IgD-negative memory B cell (primary cell): ENCODE results near the gene GLYATL1. TPM values are rescaled to one million over a fixed set of nuclear protein-coding genes. Genes with fewer than 3 reads are reported as not detected.
A peak's percentile ranks its signal among the peaks of the same experiment; 100 is the strongest.
"Not testable (repeated sequence)": the region's sequence is repeated elsewhere in the genome, so short reads cannot be mapped to it uniquely, and the experiment has no call there.

Source experiments
- H3K27ac Mint-ChIP-seq, 3 donors: one replicate each; pipeline ENCODE4 v1.8.0; 2020 to 2022; ENCODE audit warnings: mild to moderate bottlenecking in 3 of 3, mixed read lengths in 3 of 3, moderate library complexity in 1 of 3
- H3K27me3 Mint-ChIP-seq: one replicate; pipeline ENCODE4 v1.8.0; 2021; ENCODE audit warnings: mixed read lengths
- H3K36me3 Mint-ChIP-seq: one replicate; pipeline ENCODE4 v1.8.0; 2020; ENCODE audit warnings: mild to moderate bottlenecking, mixed read lengths
- H3K4me1 Mint-ChIP-seq, 3 donors: one replicate each; pipeline ENCODE4 v1.8.0; 2020 to 2022; ENCODE audit warnings: mixed read lengths in 3 of 3, mild to moderate bottlenecking in 1 of 3
- H3K4me3 Mint-ChIP-seq, 4 donors: one replicate each; pipeline ENCODE4 v1.8.0; 2020 to 2022; ENCODE audit warnings: mild to moderate bottlenecking in 4 of 4, mixed read lengths in 4 of 4, moderate library complexity in 3 of 4
- H3K9me3 Mint-ChIP-seq, 3 donors: one replicate each; pipeline ENCODE4 v1.8.0; 2020 to 2021; ENCODE audit warnings: mixed read lengths in 3 of 3, mild to moderate bottlenecking in 1 of 3
- polyA plus RNA-seq: library from polyadenylated mRNA; unstranded; fragments of 300-500 nt; fragmentation: Illumina TruSeq; gene quantifications from one replicate; pipeline ENCODE4 v1.2.3, GENCODE V29; 2021

Gene GLYATL1
- polyA plus RNA-seq, 1 donor from 2014 or later: not detected

DNA sequence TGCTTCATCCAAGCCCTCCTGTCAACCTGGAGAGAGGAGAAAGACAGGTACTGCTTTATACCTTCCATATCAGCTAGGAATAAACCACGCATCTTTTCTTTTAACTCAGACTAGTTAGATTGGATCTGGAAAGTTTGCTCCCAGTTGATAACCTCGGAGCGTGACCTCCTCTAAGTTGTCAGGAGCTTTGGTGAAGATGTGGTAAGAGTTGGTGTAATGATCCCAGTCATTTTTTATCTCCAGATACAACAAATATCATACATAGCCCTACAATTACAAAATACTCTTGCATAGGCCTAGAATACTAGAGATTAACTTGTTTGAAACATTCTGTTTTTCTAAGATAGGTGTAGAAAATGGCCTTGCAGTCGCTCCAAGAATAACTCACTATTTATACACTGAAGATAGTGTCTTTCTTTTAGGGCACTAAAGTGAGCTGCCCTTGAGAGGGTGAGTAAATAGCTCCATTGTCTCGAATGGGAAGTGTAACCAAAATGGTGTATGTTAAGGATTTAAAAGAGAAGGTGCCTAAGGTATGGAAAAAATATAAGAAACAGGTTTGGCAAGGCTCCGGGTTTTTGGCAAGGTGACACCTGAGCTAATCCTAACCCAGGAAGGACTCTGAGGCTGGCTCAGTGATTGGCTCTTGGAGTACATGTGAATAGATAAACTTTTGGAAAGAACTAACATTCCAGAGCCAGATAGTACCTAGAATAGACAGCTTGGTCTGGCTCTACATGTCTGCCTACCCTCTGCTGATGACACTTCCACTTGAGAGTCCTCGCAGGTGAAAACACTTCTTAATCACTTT is 59.4 kb downstream of the GLYATL1 start:
- peak overlapping the region in 1 of 3 donors; percentile 82 for H3K27ac Mint-ChIP-seq
- H3K9me3 Mint-ChIP-seq: no peaks in the 10 kb centered on the region
- H3K4me1 Mint-ChIP-seq: peaks cover 6 to 14% (median 10%) of the 10 kb centered on the region in 3 donors
- H3K27me3 Mint-ChIP-seq: peaks cover 1% of the 10 kb centered on the region
- H3K4me3 Mint-ChIP-seq: peak overlapping the region in 1 of 4 donors; percentile 69
- peaks cover 6% of the 10 kb centered on the region for H3K36me3 Mint-ChIP-seq

GRCh38 chr11:58999291-58999680 is 60.0 kb downstream of the GLYATL1 start:
- H3K9me3 Mint-ChIP-seq: no peaks in the 10 kb centered on the region
- peak overlapping the region in 2 of 3 donors; percentile 0 to 40 for H3K27ac Mint-ChIP-seq
- peak overlapping the region in 1 of 4 donors; percentile 69 for H3K4me3 Mint-ChIP-seq
- peaks cover 6% of the 10 kb centered on the region for H3K36me3 Mint-ChIP-seq
- H3K27me3 Mint-ChIP-seq: peaks cover under 1% of the 10 kb centered on the region
- peaks cover 6 to 10% (median 7%) of the 10 kb centered on the region in 3 donors for H3K4me1 Mint-ChIP-seq

DNA sequence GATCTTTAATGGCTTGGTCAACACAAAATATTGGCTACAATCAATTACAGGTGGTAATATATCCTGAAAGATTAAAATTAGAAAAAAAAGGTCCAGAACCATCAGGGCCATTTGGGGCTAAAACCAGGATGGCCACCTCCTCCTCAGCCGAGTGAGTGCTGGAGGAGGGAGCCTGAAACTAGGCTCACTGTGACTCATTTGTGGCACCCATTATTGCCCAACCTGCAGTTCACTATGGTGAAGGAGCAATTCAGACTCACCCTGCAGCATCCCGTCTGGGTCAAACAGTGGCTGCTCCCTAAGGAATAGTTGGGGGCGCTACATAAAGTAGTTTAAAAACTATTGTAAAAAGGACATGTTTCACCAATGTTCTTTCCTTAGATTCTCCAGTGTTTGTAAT is 60.7 kb downstream of the GLYATL1 start:
- H3K27me3 Mint-ChIP-seq: no peaks in the 10 kb centered on the region

GRCh38 chr11:59002006-59002405 is 62.7 kb downstream of the GLYATL1 start:
- not testable (repeated sequence) for H3K9me3 Mint-ChIP-seq

More for the DNA sequence above, 60.7 kb downstream of the GLYATL1 start:
- H3K27ac Mint-ChIP-seq: no peak overlapping the region
- no peak overlapping the region for H3K4me3 Mint-ChIP-seq
- peaks cover 6 to 10% (median 7%) of the 10 kb centered on the region in 3 donors for H3K4me1 Mint-ChIP-seq
- no peaks in the 10 kb centered on the region for H3K9me3 Mint-ChIP-seq
- peaks cover 5% of the 10 kb centered on the region for H3K36me3 Mint-ChIP-seq

More at GRCh38 chr11:59002006-59002405, 62.7 kb downstream of the GLYATL1 start:
- H3K4me1 Mint-ChIP-seq, H3K27me3 Mint-ChIP-seq, H3K27ac Mint-ChIP-seq, H3K4me3 Mint-ChIP-seq, H3K36me3 Mint-ChIP-seq: not testable (repeated sequence)

Other genes starting within 250 kb of the GLYATL1 start
- not detected for gene GLYAT, start 207.5 kb upstream of the GLYATL1 start, polyA plus RNA-seq
- gene GLYATL2, start 94.8 kb upstream of the GLYATL1 start, polyA plus RNA-seq: not detected
- gene GLYATL1B, start 146.8 kb downstream of the GLYATL1 start, polyA plus RNA-seq: 0.26 TPM
- gene FAM111B, start 167.7 kb downstream of the GLYATL1 start, polyA plus RNA-seq: 3.8 TPM
- gene FAM111A, start 203.4 kb downstream of the GLYATL1 start, polyA plus RNA-seq: 23.7 TPM
- gene DTX4, start 232.6 kb downstream of the GLYATL1 start, polyA plus RNA-seq: 4.5 TPM